ENCODE results near the gene C3orf18.

- TF ChIP-seq CTCF (IDR thresholded peaks at IDR 0.05): no peak
- TF ChIP-seq POLR2A (IDR thresholded peaks at IDR 0.05): no peak
Measured at GRCh38 chr3:50609763-50610085, 42.2 kb upstream of the C3orf18 start.

All from Peyer's patch (tissue), 4 donors.